ENCODE measurements around the gene UEVLD.

UEVLD gene

DNA sequence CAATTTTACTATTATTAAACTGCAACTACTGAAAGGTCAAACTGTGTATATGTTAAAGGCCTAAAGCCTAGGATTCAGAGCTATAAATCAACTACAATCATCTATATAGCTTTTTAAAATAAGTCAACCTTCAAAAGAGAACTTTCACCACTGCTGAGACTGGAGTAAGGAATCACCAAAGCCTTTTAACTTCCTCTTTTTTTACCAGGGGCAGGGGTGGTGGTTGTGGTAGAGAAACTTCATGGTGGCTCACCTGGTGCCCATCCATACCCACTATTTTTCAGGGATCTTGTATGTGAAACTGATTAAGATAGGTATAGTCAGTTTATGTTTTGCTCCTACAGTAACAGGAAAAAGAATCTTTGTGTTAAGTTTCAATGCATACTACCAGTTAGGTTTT, 93.3 kb downstream of the UEVLD start:
- no peak for DNase-seq

DNA sequence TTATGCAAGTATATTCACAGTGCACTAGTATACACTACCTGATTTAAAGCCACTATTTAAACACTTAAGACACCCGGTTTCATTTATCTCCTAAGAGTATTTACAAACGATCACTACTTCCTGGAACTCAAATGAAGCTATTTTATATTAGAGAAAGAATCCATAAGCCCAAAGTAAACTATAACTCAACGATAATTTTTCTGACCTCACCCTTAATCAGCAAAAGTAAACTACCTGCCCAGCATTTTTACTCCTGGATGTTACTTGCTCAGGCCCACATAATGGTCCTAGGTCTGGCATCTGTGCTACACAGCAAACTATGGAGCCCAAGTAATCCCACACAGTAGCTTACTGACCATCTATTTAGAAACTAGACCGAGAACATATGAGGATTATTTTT, 95.2 kb downstream of the UEVLD start:
- DNase-seq = no peak

DNA sequence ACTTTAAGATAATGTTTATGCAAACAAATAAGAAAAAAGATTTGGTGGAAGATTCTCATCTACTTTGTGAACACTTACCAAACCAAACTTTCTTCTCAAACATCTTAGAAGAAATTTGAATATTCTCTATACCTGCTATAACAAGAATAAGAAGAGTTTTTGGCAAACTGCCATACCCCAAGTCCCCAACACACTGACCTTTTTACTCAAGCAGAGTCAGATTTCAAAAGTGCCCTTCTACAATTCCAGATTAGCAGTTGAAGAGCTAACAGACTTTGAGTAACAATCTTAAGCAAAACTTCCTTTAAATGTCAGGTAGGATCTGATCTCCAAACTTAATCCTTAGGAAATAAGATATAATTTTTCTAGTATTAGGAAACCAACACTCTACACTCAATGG, 95.6 kb downstream of the UEVLD start:
- no peak for DNase-seq

DNA sequence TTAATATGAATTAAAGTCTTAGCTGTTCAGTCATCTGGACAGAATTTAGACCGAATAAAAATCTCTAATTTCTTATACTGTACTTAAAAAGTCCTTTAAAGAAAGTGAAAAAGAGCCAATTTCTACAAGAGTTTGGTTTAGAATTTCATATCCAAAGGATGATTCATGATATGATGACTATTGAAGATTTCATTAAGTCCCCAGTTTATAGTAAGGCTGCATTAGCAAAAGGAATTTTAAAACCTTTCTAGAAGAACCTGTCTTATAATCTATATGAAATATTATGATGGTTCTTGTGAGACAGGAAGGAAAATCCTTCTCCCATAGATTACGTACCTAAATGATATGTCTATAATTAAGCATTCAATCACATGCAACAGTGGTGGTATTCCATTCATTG, 96.6 kb downstream of the UEVLD start:
- DNase-seq = no peak

DNA sequence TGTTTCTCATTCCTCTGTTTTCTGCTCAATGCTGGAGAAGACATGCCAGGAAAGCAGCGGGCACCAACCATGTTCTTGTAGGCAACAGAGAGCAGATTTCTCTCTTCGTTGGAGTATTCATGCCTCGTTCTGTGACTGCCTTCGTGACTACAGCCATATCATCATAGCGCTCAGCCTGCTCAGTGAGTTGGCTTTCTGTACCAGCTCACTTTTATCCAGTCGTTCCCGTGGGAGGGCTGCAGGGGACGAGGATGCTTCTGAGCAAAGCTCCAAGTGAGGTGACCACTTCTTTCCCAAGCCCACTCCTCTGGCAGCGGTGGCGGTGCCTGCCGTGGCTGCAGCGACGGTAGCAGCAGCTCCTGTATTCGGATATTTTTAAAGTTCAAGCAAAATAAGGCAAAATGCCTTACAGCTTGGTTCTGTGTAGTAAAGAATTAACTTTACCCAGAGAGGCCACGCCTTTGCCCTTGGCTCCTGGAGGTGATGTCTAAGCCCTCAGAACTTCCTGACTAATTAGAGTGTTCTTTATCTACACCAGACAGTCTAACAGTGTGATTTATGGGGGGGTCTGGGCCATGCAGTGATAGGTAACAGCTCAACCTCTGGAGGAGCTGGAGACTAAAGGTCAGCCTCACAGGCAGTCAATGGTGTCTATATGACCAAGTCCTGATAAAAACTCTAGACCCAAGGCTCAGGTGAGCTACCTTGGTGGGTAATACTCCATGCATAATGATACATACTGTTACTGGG, 97.6 kb downstream of the UEVLD start:
- DNase-seq = no peak

DNA sequence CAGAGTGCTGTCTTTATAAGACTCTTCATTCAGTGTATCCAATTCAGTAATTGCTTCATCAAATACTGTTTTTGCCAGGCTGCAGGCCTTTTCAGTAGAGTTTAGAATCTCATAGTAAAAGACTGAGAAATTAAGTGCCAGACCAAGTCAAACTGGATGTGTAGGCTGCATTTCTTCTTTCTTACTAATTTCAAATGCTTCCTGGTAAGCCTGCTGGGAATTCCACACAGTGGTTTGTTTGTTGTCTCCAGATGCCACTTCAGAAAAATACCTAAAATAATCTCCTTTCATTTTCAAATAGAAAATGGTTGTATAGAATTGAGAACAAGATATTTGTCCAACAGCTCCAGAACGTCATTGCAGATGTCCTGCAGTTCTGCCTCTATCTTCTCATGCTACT, 98.2 kb downstream of the UEVLD start:
- no peak for DNase-seq

DNA sequence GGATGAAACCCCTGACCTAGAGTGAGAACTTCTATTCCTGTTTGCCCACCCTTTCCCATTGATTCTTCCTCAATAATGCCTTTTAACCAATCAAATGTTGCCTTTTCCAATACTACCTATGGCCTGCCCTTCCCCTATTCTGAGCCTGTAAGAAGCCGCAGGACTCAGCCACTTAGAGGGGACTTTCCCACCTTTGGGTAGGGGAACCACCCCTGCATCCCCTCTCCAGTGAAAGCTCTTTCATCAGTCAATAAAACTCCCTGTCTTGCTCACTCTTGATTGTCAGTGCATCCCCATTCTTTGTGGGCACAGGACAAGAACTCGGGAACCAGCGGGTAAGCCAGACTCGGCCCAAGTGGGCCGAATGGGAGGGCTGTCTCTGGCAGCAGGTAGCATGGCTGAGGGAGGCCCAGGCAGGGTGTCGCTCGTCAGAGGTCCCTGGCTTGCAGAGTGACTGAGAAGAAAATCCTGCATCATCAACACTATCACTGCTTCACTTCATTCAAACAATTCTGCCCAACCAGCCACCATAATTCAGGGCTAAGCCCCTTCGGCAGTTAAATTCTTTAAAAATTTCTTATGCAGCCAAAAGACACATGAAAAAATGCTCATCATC, 102.5 kb downstream of the UEVLD start:
- no peak for DNase-seq
